ENCODE data around the gene FYN.

The FYN gene

DNA sequence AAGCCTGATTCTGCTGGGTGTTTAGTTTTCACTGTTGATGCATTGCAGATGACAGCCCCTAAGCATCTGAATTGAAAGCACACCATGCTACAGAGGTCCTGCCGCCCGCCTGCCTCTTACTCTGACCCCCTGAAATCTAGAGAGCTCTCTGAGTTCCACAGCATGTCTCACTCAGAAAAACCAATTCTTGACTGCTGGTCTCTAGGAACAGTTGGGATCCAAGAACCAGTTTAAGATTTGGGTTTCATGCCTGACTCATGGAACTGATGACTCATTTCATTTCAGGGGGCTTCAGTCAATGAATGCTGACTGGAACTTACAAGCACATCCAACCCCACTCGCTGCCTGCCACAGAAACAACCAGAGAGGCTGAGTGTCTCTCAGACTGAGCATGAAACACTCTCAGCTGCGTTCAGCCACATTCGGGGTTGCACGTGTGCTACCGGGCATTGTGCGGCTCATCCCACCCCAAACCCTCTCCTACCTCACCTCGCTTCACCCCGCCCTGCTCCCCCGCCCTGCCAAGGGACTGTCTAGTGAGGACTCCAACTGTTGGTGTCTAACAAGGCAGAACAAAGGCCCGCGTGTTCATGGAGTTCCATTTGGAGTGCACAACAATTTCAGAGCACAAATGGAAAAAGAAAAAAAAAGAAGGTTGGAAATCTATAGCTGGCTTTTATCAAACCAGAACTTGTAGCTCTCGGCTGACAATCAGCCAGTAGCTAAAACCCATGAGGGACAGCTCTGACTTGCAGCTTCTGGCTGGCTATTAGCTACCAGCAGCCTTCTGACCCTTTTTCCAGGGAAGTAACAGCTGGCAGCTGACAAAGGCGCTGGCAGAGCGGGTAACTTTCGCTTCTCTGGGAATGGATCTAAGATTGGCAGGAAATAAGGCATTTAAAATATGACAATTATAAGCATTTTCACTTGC is 247.5 kb downstream of the FYN start:
- DNase-seq (ENCODE audit: low read depth), result peak; percentile 79

- DNase-seq (ENCODE audit: low read depth), result no peak
Measured at GRCh38 chr6:111625099-111625416, 248.2 kb downstream of the FYN start.

DNA sequence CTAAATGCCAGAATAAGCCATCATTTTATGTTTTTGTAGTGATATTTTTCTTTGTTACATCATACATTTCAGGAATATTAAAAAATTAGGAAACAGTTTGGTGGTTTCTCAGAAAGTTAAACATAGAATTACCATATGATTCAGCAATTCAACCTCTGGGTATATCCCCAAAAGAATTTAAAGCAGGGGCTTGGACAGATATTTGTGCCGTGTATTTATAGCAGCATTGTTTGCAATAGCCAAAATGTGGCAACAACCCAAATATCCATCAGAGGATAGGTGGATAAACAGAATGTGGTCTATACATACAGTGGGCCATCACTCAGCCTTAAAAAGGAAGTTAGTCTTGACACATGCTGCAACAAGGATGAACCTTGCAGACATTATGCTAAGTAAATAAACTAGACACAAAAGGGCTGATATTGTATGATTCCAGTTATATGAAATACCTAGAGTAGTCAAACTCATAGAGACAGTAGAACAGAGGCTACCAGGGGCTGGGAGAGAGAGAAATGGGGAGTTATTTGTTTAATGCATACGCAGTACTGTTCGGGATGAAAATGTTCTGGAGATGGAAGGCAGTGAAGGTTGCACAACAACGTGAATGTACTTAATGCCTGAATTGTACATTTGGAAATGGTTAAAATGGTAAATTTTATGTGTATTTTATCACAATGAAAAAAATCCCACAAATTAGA is 248.7 kb downstream of the FYN start:
- DNase-seq (ENCODE audit: low read depth), result no peak

GRCh38 chr6:111623046-111623718 is 250.1 kb downstream of the FYN start:
- DNase-seq (ENCODE audit: low read depth), result no peak

DNA sequence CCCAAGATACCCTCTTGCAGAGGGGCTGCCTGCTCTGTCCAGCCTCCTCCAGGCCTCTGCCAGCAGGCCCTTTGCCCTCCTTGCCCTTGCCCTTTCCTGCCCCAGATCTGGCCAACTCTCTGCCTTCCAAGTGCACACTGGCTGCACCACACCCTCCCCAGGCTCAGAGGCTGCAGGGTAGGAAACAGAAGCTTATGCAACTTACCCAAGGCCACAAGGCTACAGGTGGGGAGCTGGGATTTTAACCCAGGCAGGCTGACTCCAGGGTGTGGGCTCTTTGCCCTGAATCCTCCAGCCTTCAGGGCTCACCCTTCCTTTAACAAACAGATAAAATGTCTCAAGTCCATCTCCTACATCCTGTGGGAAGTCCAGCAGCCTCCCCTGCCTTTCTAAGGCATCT is 253.1 kb downstream of the FYN start:
- no peak for DNase-seq (ENCODE audit: low read depth)

- DNase-seq (ENCODE audit: low read depth), result no peak
Measured at GRCh38 chr6:111618407-111618806, 254.8 kb downstream of the FYN start.

- DNase-seq (ENCODE audit: low read depth), result no peak
Measured at GRCh38 chr6:111617149-111617548, 256.1 kb downstream of the FYN start.

DNA sequence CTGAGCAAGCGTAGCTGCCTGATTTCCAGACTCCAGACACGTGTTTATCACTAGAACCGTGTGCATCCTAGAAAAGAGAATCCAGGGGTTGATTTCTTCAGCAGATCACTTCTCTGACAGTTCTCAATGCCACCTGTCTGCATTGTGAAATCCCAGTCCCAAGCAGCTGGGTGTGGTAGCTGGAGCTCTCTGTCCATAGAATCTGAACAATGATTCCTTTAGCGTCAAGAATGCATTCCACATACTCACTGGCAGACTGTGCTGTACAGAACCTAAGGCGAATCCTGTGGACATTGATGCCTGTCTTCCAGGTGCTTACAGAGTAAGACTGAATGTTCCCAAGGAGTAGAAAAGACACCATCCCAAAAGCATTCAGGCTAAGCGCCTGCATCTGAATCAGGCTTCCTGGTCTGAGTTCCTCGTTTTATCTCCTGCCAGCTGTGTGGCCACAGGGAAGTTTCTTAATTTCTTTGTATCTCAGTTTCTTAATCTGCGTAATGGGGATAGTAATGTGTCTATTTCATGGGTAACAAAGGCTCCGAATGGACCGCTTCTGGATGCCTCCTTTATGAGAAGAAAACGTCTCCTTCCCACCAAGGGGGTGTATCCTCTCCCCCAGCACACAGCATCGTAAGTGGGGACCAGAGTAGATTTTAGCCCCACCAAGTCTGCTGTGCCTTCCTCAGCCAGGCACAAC is 257.2 kb downstream of the FYN start:
- no peak for DNase-seq (ENCODE audit: low read depth)

DNA sequence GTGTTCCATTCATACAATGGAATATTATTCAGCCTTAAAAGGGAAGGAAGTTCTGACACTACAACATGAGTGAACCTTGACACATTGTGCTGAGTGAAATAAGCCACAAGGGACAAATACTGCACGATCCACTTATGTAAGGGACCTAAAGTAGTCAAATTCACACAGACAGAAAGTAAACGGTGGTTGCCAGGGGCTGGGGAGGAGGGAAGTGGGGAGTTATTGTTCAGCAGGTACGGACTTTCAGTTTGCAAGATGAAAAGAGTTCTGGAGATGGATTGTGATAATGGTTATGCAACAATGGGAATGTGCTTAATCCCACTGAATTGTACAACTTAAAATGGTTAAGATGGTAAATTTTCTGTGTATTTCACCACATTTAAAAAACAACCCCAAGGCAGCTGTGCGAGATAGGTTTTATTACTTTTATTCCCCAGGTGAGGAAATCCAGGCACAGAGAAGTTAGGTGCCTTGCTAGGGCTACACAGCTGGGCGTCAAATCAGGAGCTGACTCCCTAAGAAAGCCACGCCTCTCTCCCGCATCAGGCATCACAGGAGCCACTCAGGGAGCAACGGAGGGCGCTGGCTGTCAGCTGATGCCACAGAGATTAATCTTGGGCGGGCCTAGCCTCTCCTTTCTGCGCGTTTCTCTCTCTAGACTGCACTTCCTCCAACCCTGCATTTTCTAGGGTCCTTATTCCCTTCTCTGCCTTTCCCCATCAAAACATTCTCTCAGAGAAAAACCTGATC is 258.2 kb downstream of the FYN start:
- DNase-seq (ENCODE audit: low read depth), result no peak

DNA sequence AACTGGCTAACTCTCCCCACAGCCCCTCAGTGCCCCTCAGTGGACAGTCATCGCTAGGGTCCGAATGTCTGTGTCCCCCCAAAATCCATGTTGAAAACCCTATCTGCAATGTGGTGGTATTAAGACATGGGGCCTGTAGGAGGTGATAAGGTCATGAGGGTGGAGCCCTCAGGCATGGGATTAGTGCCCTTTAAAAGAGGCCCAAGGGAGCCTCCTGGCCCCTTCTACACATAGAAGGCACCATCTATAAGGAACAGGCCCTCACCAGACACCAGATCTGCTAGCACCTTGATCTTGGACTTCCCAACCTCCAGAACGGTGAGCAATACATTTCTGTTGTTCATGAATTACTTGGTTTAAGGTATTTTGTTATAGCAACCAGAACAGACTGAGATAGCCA is 260.9 kb downstream of the FYN start:
- no peak for DNase-seq (ENCODE audit: low read depth)

GRCh38 chr6:111610548-111611172 is 262.6 kb downstream of the FYN start:
- DNase-seq (ENCODE audit: low read depth), result no peak
